Mesenchymal stem cell (in vitro differentiated cells and primary cell): Measurements from ENCODE around the gene PITPNM3.

Experiments used
- DNase-seq: peaks from one replicate; pipeline ENCODE4 v3.0.0-alpha.2; 2013
- H2AFZ ChIP-seq: one replicate; pipeline ENCODE4 v1.6.1; 2013; ENCODE audit warnings: low read depth, mild to moderate bottlenecking, control low read depth, inconsistent platforms, low read length, moderate library complexity
- H2AK5ac ChIP-seq: 2 replicates; pipeline ENCODE4 v1.6.1; 2013; ENCODE audit warnings: low read length, moderate library complexity, mild to moderate bottlenecking, inconsistent platforms; ENCODE audit not compliant: severe bottlenecking
- H2BK120ac ChIP-seq: one replicate; pipeline ENCODE4 v1.6.1; 2013; ENCODE audit warnings: low read depth, mild to moderate bottlenecking, inconsistent platforms, low read length, moderate library complexity
- H2BK12ac ChIP-seq, 2 experiments: one replicate each; pipeline ENCODE4 v1.6.1; 2013; ENCODE audit warnings: inconsistent platforms in 2 of 2, low read length in 2 of 2, mild to moderate bottlenecking in 2 of 2, moderate library complexity in 2 of 2, control low read depth in 1 of 2
- H2BK15ac ChIP-seq: one replicate; pipeline ENCODE4 v1.6.1; 2013; ENCODE audit warnings: mild to moderate bottlenecking, low read depth, inconsistent platforms; ENCODE audit not compliant: poor library complexity, severe bottlenecking
- H2BK5ac ChIP-seq: 2 replicates; pipeline ENCODE4 v1.6.1; 2013; ENCODE audit warnings: low read depth, mild to moderate bottlenecking, low read length, control low read depth, inconsistent platforms; ENCODE audit not compliant: poor library complexity, severe bottlenecking
- H3K14ac ChIP-seq, 2 experiments: one replicate each; pipeline ENCODE4 v1.6.1; 2013; ENCODE audit warnings: inconsistent platforms in 2 of 2, low read length in 2 of 2, control low read depth in 1 of 2, mild to moderate bottlenecking in 1 of 2, moderate library complexity in 1 of 2
- H3K18ac ChIP-seq, 2 experiments: one replicate each; pipeline ENCODE4 v1.6.1; 2013; ENCODE audit warnings: inconsistent platforms in 2 of 2, low read length in 2 of 2, control low read depth in 1 of 2, low read depth in 1 of 2, mild to moderate bottlenecking in 1 of 2
- H3K23ac ChIP-seq, 2 experiments: one replicate each; pipeline ENCODE4 v1.6.1; 2013; ENCODE audit warnings: inconsistent platforms in 2 of 2, low read length in 2 of 2, mild to moderate bottlenecking in 2 of 2, moderate library complexity in 2 of 2, control low read depth in 1 of 2
- H3K27ac ChIP-seq: 2 replicates; pipeline ENCODE4 v1.5.1; 2013; ENCODE audit warnings: mild to moderate bottlenecking, moderate library complexity, low read length, control low read depth, inconsistent platforms; ENCODE audit not compliant: poor library complexity, severe bottlenecking
- H3K27me3 ChIP-seq, 2 experiments: 2 replicates each; pipeline versions ENCODE4 v1.6.1 to v1.7.0; 2013; ENCODE audit warnings: low read length in 2 of 2, mild to moderate bottlenecking in 2 of 2, moderate library complexity in 2 of 2, control low read depth in 1 of 2, inconsistent platforms in 1 of 2; ENCODE audit not compliant: control insufficient read depth in 1 of 2, insufficient read depth in 1 of 2
- H3K36me3 ChIP-seq, 2 experiments: 2 replicates each; pipeline versions ENCODE4 v1.6.1 to v1.7.0; 2013; ENCODE audit warnings: low read length in 2 of 2, control low read depth in 1 of 2, inconsistent platforms in 1 of 2, low read depth in 1 of 2, mild to moderate bottlenecking in 1 of 2; ENCODE audit not compliant: insufficient read depth in 2 of 2, control insufficient read depth in 1 of 2
- H3K4ac ChIP-seq, 2 experiments: one replicate each; pipeline ENCODE4 v1.6.1; 2013; ENCODE audit warnings: inconsistent platforms in 2 of 2, low read length in 2 of 2, mild to moderate bottlenecking in 2 of 2, moderate library complexity in 2 of 2, control low read depth in 1 of 2, low read depth in 1 of 2
- H3K4me1 ChIP-seq: 2 replicates; pipeline ENCODE4 v1.6.1; 2013; ENCODE audit warnings: low read depth, low read length, control low read depth; ENCODE audit not compliant: control insufficient read depth, insufficient read depth
- H3K4me2 ChIP-seq: 2 replicates; pipeline ENCODE4 v1.6.1; 2013; ENCODE audit warnings: low read length, mild to moderate bottlenecking, inconsistent platforms; ENCODE audit not compliant: poor library complexity, severe bottlenecking
- H3K4me3 ChIP-seq, 2 experiments: 2 replicates each; pipeline versions ENCODE4 v1.5.1 to v1.7.0; 2013; ENCODE audit warnings: low read length in 2 of 2, mild to moderate bottlenecking in 2 of 2, control low read depth in 1 of 2, low read depth in 1 of 2; ENCODE audit not compliant: insufficient read depth in 1 of 2
- H3K79me1 ChIP-seq: replicated peaks from 2 replicates; pipeline ENCODE4 v1.6.1; 2013; ENCODE audit warnings: mild to moderate bottlenecking, control low read depth, low read length, inconsistent platforms; ENCODE audit not compliant: poor library complexity, severe bottlenecking
- H3K9ac ChIP-seq: 2 replicates; pipeline ENCODE4 v1.7.0; 2013; ENCODE audit warnings: mild to moderate bottlenecking, low read length, moderate library complexity
- H3K9me3 ChIP-seq: 2 replicates; pipeline ENCODE4 v1.7.0; 2013; ENCODE audit warnings: mild to moderate bottlenecking, low read length; ENCODE audit not compliant: control insufficient read depth
- H4K8ac ChIP-seq: one replicate; pipeline ENCODE4 v1.6.1; 2013; ENCODE audit warnings: inconsistent platforms, mild to moderate bottlenecking, low read length, moderate library complexity
- H4K91ac ChIP-seq: one replicate; pipeline ENCODE4 v1.6.1; 2013; ENCODE audit warnings: mild to moderate bottlenecking, low read length, inconsistent platforms
- WGBS: methylation state at CpG from one replicate; pipeline ENCODE4 v1.1.7; 2013; ENCODE audit warnings: mixed read lengths; 5-methylcytosine and 5-hydroxymethylcytosine counted together

The PITPNM3 gene

DNA sequence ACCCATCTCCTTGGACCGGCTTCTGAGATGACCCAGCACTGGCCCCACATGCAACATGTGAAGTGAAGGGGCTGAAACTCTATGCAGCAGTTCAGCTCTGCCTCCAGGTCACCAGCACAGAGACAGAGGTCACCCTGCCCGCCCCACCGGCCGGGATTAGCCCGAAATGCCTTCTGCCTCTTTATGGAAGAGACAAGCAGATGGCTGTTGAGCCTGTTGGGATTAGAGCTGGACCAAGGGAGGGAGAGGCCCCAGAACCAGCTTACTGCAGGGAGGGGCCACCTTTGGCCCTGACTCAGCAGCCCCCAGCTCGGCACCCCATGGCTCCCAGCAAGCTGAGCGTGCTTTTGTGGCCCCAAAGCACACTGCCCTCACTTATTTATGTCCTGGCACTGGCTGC is 127.1 kb downstream of the PITPNM3 start:
- no peak overlapping the region for H3K23ac ChIP-seq
- no peak overlapping the region for H3K4me3 ChIP-seq
- no peaks in the 10 kb centered on the region for H3K9me3 ChIP-seq
- H3K14ac ChIP-seq = no peak overlapping the region
- H2BK5ac ChIP-seq = no peak overlapping the region
- no peak overlapping the region for H4K8ac ChIP-seq
- H2BK15ac ChIP-seq = no peak overlapping the region
- H3K27me3 ChIP-seq = peaks cover under 1% of the 10 kb centered on the region in 2 experiments
- no peak overlapping the region for H4K91ac ChIP-seq
- no peak overlapping the region for H2BK120ac ChIP-seq
- H2BK12ac ChIP-seq = no peak overlapping the region
- 90% methylated on average over 7 of the region's 7 CpGs for WGBS
- H3K4me2 ChIP-seq = no peak overlapping the region
- H3K4ac ChIP-seq = no peak overlapping the region
- H3K18ac ChIP-seq = no peak overlapping the region
- H3K27ac ChIP-seq = no peak overlapping the region
- no peak overlapping the region for H2AK5ac ChIP-seq
- no peaks in the 10 kb centered on the region for H3K79me1 ChIP-seq
- peaks cover 2% of the 10 kb centered on the region for H3K4me1 ChIP-seq
- H2AFZ ChIP-seq = no peak overlapping the region
- DNase-seq = no peak
- no peaks in the 10 kb centered on the region for H3K36me3 ChIP-seq
- H3K9ac ChIP-seq = no peak overlapping the region

DNA sequence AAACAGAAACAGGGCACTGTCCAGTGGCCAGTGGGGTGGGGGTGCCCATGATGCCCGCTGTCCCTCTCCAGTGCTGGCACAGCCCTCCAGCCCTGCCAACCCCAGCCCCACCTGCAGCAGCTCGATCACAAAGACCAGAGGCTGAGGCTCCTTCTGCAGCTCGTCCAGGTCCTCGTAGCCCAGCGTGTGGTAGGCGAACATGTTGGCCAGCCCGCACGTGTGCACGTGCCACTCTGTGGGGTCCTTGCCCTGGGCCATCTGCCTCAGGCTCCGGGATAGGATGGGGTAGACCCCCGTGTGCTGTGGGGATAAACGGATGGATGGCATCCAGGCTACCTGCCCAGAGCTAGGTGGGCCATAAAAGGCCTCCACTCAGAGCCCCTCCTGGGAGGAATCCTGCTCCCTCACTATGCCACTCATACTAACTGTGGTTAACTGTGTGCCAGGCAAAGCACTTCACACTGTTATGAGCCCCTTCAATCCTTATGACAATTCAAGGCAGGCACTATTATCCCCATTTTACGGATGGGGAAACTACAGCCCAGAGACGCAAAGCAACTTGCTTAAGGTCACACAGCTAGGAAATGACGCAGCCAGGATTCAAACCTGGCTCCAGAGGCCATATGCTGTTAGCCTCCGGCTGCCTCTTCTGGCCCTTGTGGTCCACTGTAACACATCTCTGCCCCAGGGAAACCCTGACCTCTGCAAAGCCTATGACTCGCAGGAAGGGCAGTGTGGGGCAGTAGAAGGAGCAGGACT is 128.0 kb downstream of the PITPNM3 start:
- Histone ChIP-seq H3K18ac (no peak overlapping the region), H3K23ac (no peak overlapping the region), H3K27ac (no peak overlapping the region), H2BK12ac (no peak overlapping the region), H3K9ac (no peak overlapping the region), H2AFZ (no peak overlapping the region), H3K36me3 (no peaks in the 10 kb centered on the region), H3K4me2 (no peak overlapping the region), H3K9me3 (no peaks in the 10 kb centered on the region), H2BK120ac (no peak overlapping the region), H3K14ac (no peak overlapping the region), H3K4me1 (peaks cover 2% of the 10 kb centered on the region), H2BK15ac (no peak overlapping the region), H2BK5ac (no peak overlapping the region), H3K4ac (no peak overlapping the region), H3K79me1 (no peaks in the 10 kb centered on the region), H3K4me3 (no peak overlapping the region), H4K91ac (no peak overlapping the region), H4K8ac (no peak overlapping the region), H2AK5ac (no peak overlapping the region), H3K27me3 (peaks cover 8 to 9% of the 10 kb centered on the region in 2 experiments)
- 91% methylated on average over 17 of the region's 17 CpGs for WGBS
- no peak for DNase-seq

DNA sequence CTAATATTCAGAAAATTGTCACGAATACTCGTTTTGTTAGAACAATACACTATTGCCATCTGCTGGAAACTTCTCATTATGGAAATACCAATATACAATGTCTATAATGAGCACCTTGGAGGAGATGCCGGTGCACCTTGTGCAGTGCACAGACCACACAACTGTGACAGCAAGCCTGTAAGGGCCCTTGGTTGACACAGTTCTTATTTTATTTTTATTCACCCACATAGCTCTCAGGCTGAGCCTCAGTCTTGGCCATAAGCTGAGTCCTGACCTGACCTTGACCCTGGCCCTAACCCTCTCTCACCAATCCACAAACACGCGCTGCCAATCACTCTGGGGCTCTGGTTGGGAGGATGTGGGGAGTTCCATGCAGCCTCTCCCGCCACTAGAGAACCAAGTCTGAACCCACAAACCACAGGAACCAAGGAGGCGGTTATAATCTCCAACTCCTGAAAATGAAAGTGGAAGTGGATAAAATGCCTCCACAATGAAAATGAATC is 129.0 kb downstream of the PITPNM3 start:
- Histone ChIP-seq H3K18ac (no peak overlapping the region), H3K4me2 (peak overlapping the region; percentile 34), H3K23ac (no peak overlapping the region), H4K91ac (no peak overlapping the region), H3K4me1 (peaks cover 2% of the 10 kb centered on the region), H3K14ac (no peak overlapping the region), H3K9me3 (no peaks in the 10 kb centered on the region), H2BK12ac (no peak overlapping the region), H2BK15ac (no peak overlapping the region), H2BK5ac (no peak overlapping the region), H3K9ac (peak overlapping the region; percentile 75), H3K4me3 (peak overlapping the region in 1 of 2 experiments; percentile 67), H2AFZ (no peak overlapping the region), H2AK5ac (no peak overlapping the region), H4K8ac (peak overlapping the region; percentile 49), H3K36me3 (no peaks in the 10 kb centered on the region), H3K27ac (no peak overlapping the region), H2BK120ac (no peak overlapping the region), H3K4ac (no peak overlapping the region), H3K79me1 (no peaks in the 10 kb centered on the region), H3K27me3 (peaks cover 10 to 15% of the 10 kb centered on the region in 2 experiments)
- WGBS = 75% methylated on average over 5 of the region's 7 CpGs
- DNase-seq = peak; percentile 52

DNA sequence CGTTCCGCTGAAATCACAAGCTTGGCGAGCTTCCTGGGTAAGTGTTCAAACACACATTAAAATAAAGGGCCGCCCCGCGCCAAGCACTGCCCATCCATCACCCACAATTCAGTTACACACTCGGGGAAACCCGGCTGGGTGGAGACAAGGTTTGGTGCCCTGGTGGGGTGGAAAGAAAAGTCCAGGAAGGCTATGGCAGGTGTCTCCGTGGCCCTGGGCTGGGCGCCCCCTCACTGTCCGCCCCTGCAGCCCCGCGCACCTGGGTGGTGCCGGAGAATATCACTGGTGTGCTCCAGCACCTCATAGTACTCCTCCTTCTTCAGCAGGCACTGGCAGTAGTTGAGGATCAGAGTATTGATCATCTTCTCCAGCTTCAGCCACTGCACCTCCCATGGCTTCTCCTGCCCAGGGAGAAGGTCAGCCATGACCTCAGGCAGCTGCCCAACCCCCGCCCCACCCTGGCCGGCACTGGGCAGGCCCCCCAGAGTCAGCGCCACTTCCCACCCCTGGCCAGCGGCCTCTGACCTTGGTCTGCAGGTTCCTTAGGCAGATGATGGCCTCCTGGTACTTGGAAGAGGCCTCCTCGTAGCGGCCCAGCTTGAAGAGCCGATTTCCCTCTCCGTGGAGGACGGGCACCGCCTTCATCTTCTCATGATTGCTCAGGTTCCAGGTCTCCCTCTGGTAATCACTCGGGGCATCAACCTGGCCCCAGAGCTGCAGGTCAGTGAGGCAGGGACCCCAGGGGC is 129.8 kb downstream of the PITPNM3 start:
- H3K4me1 ChIP-seq = peaks cover 2% of the 10 kb centered on the region
- H3K4ac ChIP-seq = no peak overlapping the region
- H3K14ac ChIP-seq = no peak overlapping the region
- H3K23ac ChIP-seq = no peak overlapping the region
- 85% methylated on average over 20 of the region's 25 CpGs for WGBS
- no peak overlapping the region for H2BK15ac ChIP-seq
- no peak overlapping the region for H2BK120ac ChIP-seq
- no peak overlapping the region for H2AFZ ChIP-seq
- H3K79me1 ChIP-seq = no peaks in the 10 kb centered on the region
- no peak overlapping the region for H4K8ac ChIP-seq
- H3K27me3 ChIP-seq = peaks cover 10 to 15% of the 10 kb centered on the region in 2 experiments
- no peak overlapping the region for H3K27ac ChIP-seq
- no peak overlapping the region for H3K9ac ChIP-seq
- no peaks in the 10 kb centered on the region for H3K36me3 ChIP-seq
- no peak overlapping the region for H4K91ac ChIP-seq
- H3K9me3 ChIP-seq = no peaks in the 10 kb centered on the region
- no peak for DNase-seq
- no peak overlapping the region for H3K4me2 ChIP-seq
- H2AK5ac ChIP-seq = no peak overlapping the region
- no peak overlapping the region for H2BK5ac ChIP-seq
- no peak overlapping the region for H2BK12ac ChIP-seq
- H3K18ac ChIP-seq = no peak overlapping the region
- no peak overlapping the region for H3K4me3 ChIP-seq
